Midbrain (tissue), 1 donor: ENCODE data around the gene SOX9.

Experiments used
- DNase-seq: peaks from one replicate; lab custom pipeline; 2025; lab: John Stamatoyannopoulos, UW

SOX9 gene

GRCh38 chr17:72162569-72162968 is 41.7 kb downstream of the SOX9 start:
- DNase-seq = no peak

GRCh38 chr17:72163474-72163873 is 42.7 kb downstream of the SOX9 start:
- DNase-seq = no peak

- no peak for DNase-seq
Observed at GRCh38 chr17:72164158-72164739, 43.4 kb downstream of the SOX9 start.

- DNase-seq = no peak
Observed at GRCh38 chr17:72165192-72165866, 44.5 kb downstream of the SOX9 start.

- peak; percentile 20 for DNase-seq
Observed at GRCh38 chr17:72165867-72166439, 45.1 kb downstream of the SOX9 start.

DNA sequence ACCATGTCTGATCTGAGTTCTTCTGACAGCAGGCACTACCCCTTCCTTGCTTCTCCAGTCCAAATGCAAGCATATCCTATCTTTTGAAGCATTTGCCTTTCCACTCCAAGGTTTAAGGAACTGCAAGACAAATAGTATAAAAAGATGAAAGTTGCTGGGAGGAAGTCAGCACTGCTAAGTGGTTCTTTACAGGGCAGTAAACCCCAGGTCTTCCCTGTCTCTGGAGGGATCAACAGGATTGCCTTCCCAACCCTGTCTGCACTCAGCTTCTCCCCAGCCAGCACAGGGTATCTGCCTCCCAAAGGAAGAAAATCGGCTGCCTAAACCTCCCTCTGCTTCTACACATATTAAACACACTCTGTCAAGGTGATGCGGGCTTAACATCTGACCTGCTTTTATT is 46.8 kb downstream of the SOX9 start:
- DNase-seq = no peak

DNA sequence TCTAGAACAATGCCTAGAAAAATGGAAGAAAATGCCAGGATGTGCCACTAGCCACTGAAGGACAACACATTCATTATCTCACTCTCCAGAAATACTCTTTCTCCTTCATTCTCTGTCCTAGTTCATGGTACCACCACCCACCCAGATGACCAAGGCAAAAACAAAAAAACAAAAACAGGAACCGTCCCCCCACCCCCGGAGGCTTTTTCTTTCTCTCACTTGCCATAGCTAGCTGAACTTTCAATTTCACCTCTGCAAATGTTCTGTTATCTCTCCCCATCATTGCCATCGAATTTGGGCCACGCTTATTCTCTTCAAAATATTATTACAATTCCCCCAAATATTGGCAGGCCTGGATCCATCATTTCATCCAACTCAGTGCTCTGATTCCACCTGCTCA is 49.0 kb downstream of the SOX9 start:
- no peak for DNase-seq

GRCh38 chr17:72171703-72172667 is 51.2 kb downstream of the SOX9 start:
- peak; percentile 74 for DNase-seq

GRCh38 chr17:72173499-72174116 is 52.8 kb downstream of the SOX9 start:
- no peak for DNase-seq

GRCh38 chr17:72175263-72175662 is 54.4 kb downstream of the SOX9 start:
- no peak for DNase-seq
